H1 (cell line): ENCODE data around the gene CDC42. TPM values are rescaled to one million over a fixed set of nuclear protein-coding genes. Genes with fewer than 3 reads are reported as not detected.

Experiments
- SAP30 ChIP-seq: fragments of 300-600 bp; sonication (generic); IDR thresholded peaks from 2 replicates; pipeline ENCODE4 v1.7.1; 2012; ENCODE audit warnings: low read length, moderate library complexity, mild to moderate bottlenecking, inconsistent platforms; ENCODE audit not compliant: insufficient read depth, insufficient replicate concordance
- SRF ChIP-seq: IDR thresholded peaks from 2 replicates; pipeline ENCODE4 v1.6.1; 2011; ENCODE audit warnings: mild to moderate bottlenecking, low read depth, low read length, moderate library complexity
- polyA plus RNA-seq, 7 experiments: library from polyadenylated mRNA; depleted of rRNA in 3 of 7; stranded (reverse) in 5 of 7; unstranded in 2 of 7; fragments of >200 nt in 5 of 7; fragments of 200-250 nt in 2 of 7; gene quantifications; 1 replicate in 5 of 7; 2 replicates in 1 of 7; 4 replicates in 1 of 7; pipeline versions ENCODE4 v1.2.1 to v1.2.3, GENCODE V29; 2011 to 2013; ENCODE audit warnings: missing spikeins in 2 of 7, mixed read lengths in 2 of 7
- total RNA-seq: library from RNA; stranded (reverse); fragmentation: NEBNext Ultra II Directional; extraction: Animal tissue kit (Norgen Biotek cat#: 25700); gene quantifications from 2 replicates; pipeline ENCODE4 v1.2.1, GENCODE V29; 2021

CDC42 gene
- total and polyA plus RNA-seq, 2 of the 8 experiments (the other 6 are each of a cell fraction or from before 2014, with no cell fraction given): 110 to 179 TPM

- TF ChIP-seq SAP30 (no peak), SRF (no peak)
These were observed 35.8 kb downstream of the CDC42 start (continued) for GRCh38 chr1:22088331-22088730.
